HG03439 (cell line): ENCODE data around the gene LEAP2.
"Not testable (repeated sequence)": the region's sequence is repeated elsewhere in the genome, so short reads cannot be mapped to it uniquely, and the experiment has no call there.

Experiments
- ATAC-seq: cut with Tn5 transposase; IDR thresholded peaks from one replicate; pipeline ENCODE4 v1.9.1; 2021; ENCODE audit warnings: mild to moderate bottlenecking, moderate library complexity; ENCODE audit not compliant: unreplicated experiment

The LEAP2 gene

GRCh38 chr5:132840313-132840712 is 33.2 kb upstream of the LEAP2 start:
- no peak for ATAC-seq

GRCh38 chr5:132840896-132841295 is 32.6 kb upstream of the LEAP2 start:
- no peak for ATAC-seq

- no peak for ATAC-seq
Observed at GRCh38 chr5:132841305-132841704, 32.2 kb upstream of the LEAP2 start.

GRCh38 chr5:132848270-132848669 is 25.2 kb upstream of the LEAP2 start:
- ATAC-seq, result no peak

- no peak for ATAC-seq
Observed at GRCh38 chr5:132849347-132849746, 24.1 kb upstream of the LEAP2 start.

GRCh38 chr5:132850066-132850465 is 23.4 kb upstream of the LEAP2 start:
- ATAC-seq, result no peak

GRCh38 chr5:132853323-132853722 is 20.1 kb upstream of the LEAP2 start:
- ATAC-seq, result no peak

GRCh38 chr5:132853790-132854189 is 19.7 kb upstream of the LEAP2 start:
- ATAC-seq, result no peak

- ATAC-seq, result no peak
Observed at GRCh38 chr5:132854301-132854700, 19.2 kb upstream of the LEAP2 start.

- ATAC-seq, result not testable (repeated sequence)
Observed at GRCh38 chr5:132854992-132855391, 18.5 kb upstream of the LEAP2 start.

GRCh38 chr5:132856011-132856410 is 17.5 kb upstream of the LEAP2 start:
- ATAC-seq, result no peak

GRCh38 chr5:132859889-132860437 is 13.5 kb upstream of the LEAP2 start:
- ATAC-seq, result no peak

GRCh38 chr5:132860742-132861141 is 12.7 kb upstream of the LEAP2 start:
- no peak for ATAC-seq

GRCh38 chr5:132865668-132866341 is 7.7 kb upstream of the LEAP2 start:
- peak; percentile 22 for ATAC-seq

- peak; percentile 97 for ATAC-seq
Observed at GRCh38 chr5:132866342-132867045, 7.0 kb upstream of the LEAP2 start, which contains the start of the genes GDF9 and UQCRQ. GDF9 (minus strand) TSS chr5:132866469; CDS start chr5:132864533, 1,936 bp downstream. UQCRQ (plus strand) TSS chr5:132866642; CDS start chr5:132866882, 240 bp downstream.

- no peak for ATAC-seq
Observed at GRCh38 chr5:132867046-132867451, 6.4 kb upstream of the LEAP2 start.

GRCh38 chr5:132868754-132869153 is 4.7 kb upstream of the LEAP2 start:
- no peak for ATAC-seq

GRCh38 chr5:132870801-132871200 is 2.7 kb upstream of the LEAP2 start:
- no peak for ATAC-seq

GRCh38 chr5:132871459-132872284 is 1.8 kb upstream of the LEAP2 start:
- ATAC-seq, result no peak

GRCh38 chr5:132872788-132873118 is 715 bp upstream of the LEAP2 start:
- no peak for ATAC-seq

GRCh38 chr5:132873930-132874271 is 433 bp downstream of the LEAP2 start:
- no peak for ATAC-seq
